ENCODE data around the gene EPDR1. TPM values are rescaled to one million over a fixed set of nuclear protein-coding genes. Genes with fewer than 3 reads are reported as not detected.

The EPDR1 gene
- 5.5 and 6.1 TPM in 2 replicates for total RNA-seq

GRCh38 chr7:37920305-37920848, at the start of gene EPDR1:
EPDR1 (plus strand) TSS chr7:37920640; CDS start chr7:37920940, 300 bp downstream.

GRCh38 chr7:37916673-37917660, 3.5 kb upstream of the EPDR1 start, which contains the start of gene SFRP4:
SFRP4 (minus strand) TSS chr7:37916817; CDS start chr7:37916537, 280 bp downstream.

Other genes with a start within 250 kb of the EPDR1 start
- not detected in 2 replicates for gene GPR141, start 236.9 kb upstream of the EPDR1 start, total RNA-seq
- gene NME8, start 72.0 kb upstream of the EPDR1 start, total RNA-seq = not detected in 2 replicates
- not detected in 2 replicates for gene SFRP4, start 3.8 kb upstream of the EPDR1 start, total RNA-seq